IMR-90 (cell line): ENCODE measurements around the gene PTPN21. TPM values are rescaled to one million over a fixed set of nuclear protein-coding genes. Genes with fewer than 3 reads are reported as not detected.

Experiments
- ATAC-seq: fragments of 200-7000 bp; cut with Tn5 transposase; 2 replicates; pipeline ENCODE4 v1.9.1; 2020; ENCODE audit warnings: low read depth, mild to moderate bottlenecking, moderate library complexity
- BruUV-seq: library from RNA; stranded (reverse); fragments of 400-500 nt; replicated peaks from 2 replicates; lab custom pipeline; 2021; lab: Mats Ljungman, UMichigan
- CTCF ChIA-PET: fragments of 300-600 bp; formaldehyde crosslinking; extraction: SDS; loops from one replicate; lab custom pipeline; 2021; ENCODE audit warnings: antibody characterized with exemption; lab: Yijun Ruan, JAX
- POLR2A ChIA-PET: fragments of 300-600 bp; sonication (Branson Sonifier 250); formaldehyde crosslinking; loops from one replicate; lab custom pipeline; 2022; ENCODE audit warnings: antibody characterized with exemption; ENCODE audit not compliant: unreplicated experiment; lab: Charles Lee
- DNase-seq: peaks from one replicate; pipeline ENCODE4 v3.0.0; 2013
- H2AFZ ChIP-seq: replicated peaks from 2 replicates; pipeline ENCODE3; 2013; ENCODE audit warnings: low read length, mild to moderate bottlenecking; ENCODE audit not compliant: poor library complexity
- H2AK5ac ChIP-seq: 2 replicates; pipeline ENCODE4 v1.6.1; 2013; ENCODE audit warnings: low read depth, low read length, inconsistent platforms
- H2AK9ac ChIP-seq: replicated peaks from 2 replicates; pipeline ENCODE3; 2013; ENCODE audit warnings: mild to moderate bottlenecking, low read depth, low read length, moderate library complexity; ENCODE audit not compliant: poor library complexity
- H2BK120ac ChIP-seq: 2 replicates; pipeline ENCODE4 v1.6.1; 2013; ENCODE audit warnings: low read depth, low read length, inconsistent platforms
- H2BK15ac ChIP-seq: 3 replicates; pipeline ENCODE4 v1.6.1; 2013; ENCODE audit warnings: low read depth, low read length, inconsistent platforms
- H2BK20ac ChIP-seq: 2 replicates; pipeline ENCODE4 v1.6.1; 2013; ENCODE audit warnings: low read depth, mild to moderate bottlenecking, inconsistent platforms, low read length, moderate library complexity
- H2BK5ac ChIP-seq: 2 replicates; pipeline ENCODE4 v1.6.1; 2013; ENCODE audit warnings: mild to moderate bottlenecking, low read depth, low read length, inconsistent platforms; ENCODE audit not compliant: poor library complexity, severe bottlenecking
- H3K14ac ChIP-seq: replicated peaks from 2 replicates; pipeline ENCODE4 v1.6.1; 2013; ENCODE audit warnings: low read depth, low read length, inconsistent platforms
- H3K18ac ChIP-seq: 2 replicates; pipeline ENCODE4 v1.6.1; 2013; ENCODE audit warnings: low read depth, low read length, control low read depth
- H3K23ac ChIP-seq: 2 replicates; pipeline ENCODE4 v1.6.1; 2013; ENCODE audit warnings: low read depth, low read length, inconsistent platforms
- H3K27ac ChIP-seq: 2 replicates; pipeline ENCODE4 v1.5.1; 2013; ENCODE audit warnings: mild to moderate bottlenecking, control low read depth, low read length; ENCODE audit not compliant: insufficient read depth
- H3K27me3 ChIP-seq: 2 replicates; pipeline ENCODE4 v1.6.1; 2013; ENCODE audit warnings: low read length; ENCODE audit not compliant: control insufficient read depth, insufficient read depth
- H3K36me3 ChIP-seq: 2 replicates; pipeline ENCODE4 v1.6.1; 2013; ENCODE audit warnings: low read length, mixed read lengths; ENCODE audit not compliant: control insufficient read depth, insufficient read depth
- H3K4ac ChIP-seq: 2 replicates; pipeline ENCODE4 v1.6.1; 2013; ENCODE audit warnings: low read depth, low read length, inconsistent platforms
- H3K4me1 ChIP-seq: 2 replicates; pipeline ENCODE4 v1.6.1; 2013; ENCODE audit warnings: low read length, mixed read lengths; ENCODE audit not compliant: control insufficient read depth, insufficient read depth
- H3K4me2 ChIP-seq: 2 replicates; pipeline ENCODE4 v1.6.1; 2013; ENCODE audit warnings: low read depth, mild to moderate bottlenecking, control low read depth, low read length, moderate library complexity
- H3K4me3 ChIP-seq: 2 replicates; pipeline ENCODE4 v1.5.1; 2013; ENCODE audit warnings: low read depth, mild to moderate bottlenecking, control low read depth, low read length, moderate library complexity; ENCODE audit not compliant: insufficient read depth
- H3K56ac ChIP-seq: 2 replicates; pipeline ENCODE4 v1.6.1; 2013; ENCODE audit warnings: low read length, inconsistent platforms; ENCODE audit not compliant: insufficient read depth; ENCODE audit errors: extremely low read depth
- H3K79me1 ChIP-seq, 2 experiments: 2 replicates each; pipeline ENCODE4 v1.6.1; 2013; ENCODE audit warnings: low read length in 2 of 2, inconsistent platforms in 1 of 2, low read depth in 1 of 2
- H3K9ac ChIP-seq: 2 replicates; pipeline ENCODE4 v1.6.1; 2013; ENCODE audit warnings: low read depth, low read length, control low read depth
- H3K9me1 ChIP-seq: 2 replicates; pipeline ENCODE4 v1.6.1; 2013; ENCODE audit warnings: low read length, inconsistent platforms; ENCODE audit not compliant: insufficient read depth
- H3K9me3 ChIP-seq: 2 replicates; pipeline ENCODE4 v1.6.1; 2013; ENCODE audit warnings: low read length; ENCODE audit not compliant: control insufficient read depth, insufficient read depth
- H4K20me1 ChIP-seq: 2 replicates; pipeline ENCODE4 v1.6.1; 2013; ENCODE audit warnings: low read length, inconsistent platforms; ENCODE audit not compliant: insufficient read depth
- H4K5ac ChIP-seq: 2 replicates; pipeline ENCODE4 v1.6.1; 2013; ENCODE audit warnings: mild to moderate bottlenecking, low read depth, low read length, control low read depth
- H4K8ac ChIP-seq, 2 experiments: 2 replicates each; pipeline ENCODE4 v1.6.1; 2013; ENCODE audit warnings: low read depth in 2 of 2, low read length in 2 of 2, control low read depth in 1 of 2, inconsistent platforms in 1 of 2
- H4K91ac ChIP-seq: 2 replicates; pipeline ENCODE4 v1.6.1; 2013; ENCODE audit warnings: low read depth, low read length, inconsistent platforms; ENCODE audit not compliant: insufficient read depth
- CHD1 ChIP-seq: IDR thresholded peaks from 2 replicates; pipeline ENCODE4 v1.6.1; 2012; ENCODE audit warnings: low read depth, low read length, improper control_type of control experiment
- FOS ChIP-seq: fragments of 150-350 bp; IDR thresholded peaks from 2 replicates; pipeline ENCODE4 v1.6.1; 2016; ENCODE audit warnings: low read depth, low read length
- MAFK ChIP-seq: IDR thresholded peaks from 2 replicates; pipeline ENCODE4 v1.6.1; 2012; ENCODE audit warnings: low read depth, low read length, improper control_type of control experiment
- MXI1 ChIP-seq: IDR thresholded peaks from 2 replicates; pipeline ENCODE4 v1.6.1; 2012; ENCODE audit warnings: low read depth, mild to moderate bottlenecking, low read length, moderate library complexity, borderline replicate concordance
- NFE2L2 ChIP-seq: fragments of 150-350 bp; IDR thresholded peaks from 2 replicates; pipeline ENCODE4 v1.6.1; 2016; ENCODE audit warnings: low read depth, mild to moderate bottlenecking, low read length
- POLR2A ChIP-seq: IDR thresholded peaks from 2 replicates; pipeline ENCODE4 v1.6.1; 2012; ENCODE audit warnings: mild to moderate bottlenecking, low read depth, low read length
- RAD21 ChIP-seq: IDR thresholded peaks from 2 replicates; pipeline ENCODE4 v1.6.1; 2012; ENCODE audit warnings: low read length, improper control_type of control experiment
- RCOR1 ChIP-seq: IDR thresholded peaks from 2 replicates; pipeline ENCODE4 v1.6.1; 2012; ENCODE audit warnings: mild to moderate bottlenecking, low read length, improper control_type of control experiment; ENCODE audit not compliant: insufficient replicate concordance
- USF2 ChIP-seq: fragments of 150-350 bp; IDR thresholded peaks from 2 replicates; pipeline ENCODE4 v1.6.1; 2017; ENCODE audit warnings: mild to moderate bottlenecking, antibody characterized with exemption, low read length, low read depth
- WGBS, 2 experiments: methylation state at CpG; one replicate each; pipeline versions ENCODE4 v1.1.5 to v1.1.7; 2013; ENCODE audit warnings: missing lambda C conversion rate in 2 of 2; ENCODE audit not compliant: insufficient read length in 1 of 2; ENCODE audit errors: extremely low coverage in 2 of 2; 5-methylcytosine and 5-hydroxymethylcytosine counted together
- dilution Hi-C: fragments of 300-500 bp; cut with HindIII; formaldehyde crosslinking; loops from one replicate; pipeline ENCODE4 v1.14.3; 2018; ENCODE audit warnings: low sequenced_read_pairs; ENCODE audit not compliant: unreplicated experiment
- in situ Hi-C: fragments of 300-500 bp; cut with MboI; formaldehyde crosslinking; loops from 3 replicates; pipeline ENCODE4 v1.14.3; 2019; ENCODE audit warnings: low sequenced_read_pairs, inconsistent platforms, mixed read lengths
- intact Hi-C: fragments of 100-400 bp; cut with micrococcal nuclease; formaldehyde crosslinking; loops from 2 replicates; pipeline ENCODE4 v1.10.0; 2022
- polyA plus RNA-seq, 3 experiments: library from polyadenylated mRNA; depleted of rRNA; stranded (reverse); fragments of >200 nt; gene quantifications; 2 replicates each; pipeline ENCODE4 v1.2.3, GENCODE V29; 2012; ENCODE audit warnings: low replicate concordance in 1 of 3
- total RNA-seq: library from RNA; depleted of rRNA; stranded (reverse); fragments of >200 nt; gene quantifications from 2 replicates; pipeline ENCODE4 v1.2.3, GENCODE V29; 2012
- TF ChIP-seq, protein P1 (sequence below): fragments of 150-350 bp; IDR thresholded peaks from 2 replicates; pipeline ENCODE4 v1.6.1; 2016; ENCODE audit warnings: low read depth, mild to moderate bottlenecking, low read length, moderate library complexity, borderline replicate concordance
- TF ChIP-seq, protein P2 (sequence below): conservative IDR thresholded peaks from 2 replicates; pipeline ENCODE4 v1.5.1; 2012; ENCODE audit warnings: mild to moderate bottlenecking, low read depth, low read length, improper control_type of control experiment

PTPN21 gene
- total and polyA plus RNA-seq, 2 of the 4 experiments (the other 2 are of a cell fraction), result 10.4 to 10.7 TPM

DNA sequence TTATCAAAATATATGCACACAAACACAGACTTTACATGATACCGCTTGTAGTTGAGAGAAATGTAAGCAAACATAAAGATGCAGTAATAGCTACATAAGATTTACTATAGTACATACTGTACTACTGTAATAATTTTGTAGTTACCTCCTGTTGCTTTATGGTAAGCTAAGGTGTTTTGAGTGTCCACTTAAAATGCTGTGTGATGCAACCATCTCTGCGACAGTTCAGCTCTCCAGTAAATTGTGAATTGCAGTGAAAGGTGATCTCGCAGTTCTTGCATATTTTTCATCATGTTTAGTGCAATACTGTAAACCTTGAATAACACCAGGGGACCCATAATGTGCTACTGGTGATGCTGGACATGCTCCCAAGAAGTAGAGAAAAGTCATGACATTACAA lies 29.6 kb upstream of the PTPN21 start:
- no peak overlapping the region for H3K18ac ChIP-seq
- no CpG with 5 or more reads among the region's 3 CpGs for WGBS, 2 experiments
- in situ Hi-C loops (no loop called here), intact Hi-C loops (loop anchor here (10.0 kb wide), 1 partner anchor 430 kb away; no protein-coding TSS in a partner anchor), dilution Hi-C loops (no loop called here)
- H3K14ac ChIP-seq, result no peak overlapping the region
- no peak overlapping the region for H2BK20ac ChIP-seq
- no peak overlapping the region for H3K27ac ChIP-seq
- POLR2A ChIA-PET, result no interaction called here
- H3K79me1 ChIP-seq, result peaks cover 5 to 18% of the 10 kb centered on the region in 2 experiments; a peak in 3 of 4 replicates
- no peak overlapping the region for H3K4me2 ChIP-seq
- no peaks in the 10 kb centered on the region for H3K27me3 ChIP-seq
- H3K36me3 ChIP-seq, result peaks cover 24% of the 10 kb centered on the region
- CTCF ChIA-PET, result no interaction called here
- no peak overlapping the region for H2BK15ac ChIP-seq
- no peak overlapping the region for H2AFZ ChIP-seq
- H4K5ac ChIP-seq, result no peak overlapping the region
- H3K9me3 ChIP-seq, result no peaks in the 10 kb centered on the region
- no peaks in the 10 kb centered on the region for H4K20me1 ChIP-seq
- H3K4ac ChIP-seq, result no peak overlapping the region
- H3K9me1 ChIP-seq, result no peaks in the 10 kb centered on the region
- no peak overlapping the region for H2BK5ac ChIP-seq
- H2AK9ac ChIP-seq, result no peak overlapping the region
- H3K4me1 ChIP-seq, result no peaks in the 10 kb centered on the region
- no peak overlapping the region for H3K4me3 ChIP-seq
- no peak overlapping the region for H4K8ac ChIP-seq
- no peak overlapping the region for H3K56ac ChIP-seq
- H4K91ac ChIP-seq, result no peak overlapping the region
- BruUV-seq, result no TSS peak
- H3K23ac ChIP-seq, result no peak overlapping the region
- no peak overlapping the region for H3K9ac ChIP-seq
- TF ChIP-seq, protein P1, sequence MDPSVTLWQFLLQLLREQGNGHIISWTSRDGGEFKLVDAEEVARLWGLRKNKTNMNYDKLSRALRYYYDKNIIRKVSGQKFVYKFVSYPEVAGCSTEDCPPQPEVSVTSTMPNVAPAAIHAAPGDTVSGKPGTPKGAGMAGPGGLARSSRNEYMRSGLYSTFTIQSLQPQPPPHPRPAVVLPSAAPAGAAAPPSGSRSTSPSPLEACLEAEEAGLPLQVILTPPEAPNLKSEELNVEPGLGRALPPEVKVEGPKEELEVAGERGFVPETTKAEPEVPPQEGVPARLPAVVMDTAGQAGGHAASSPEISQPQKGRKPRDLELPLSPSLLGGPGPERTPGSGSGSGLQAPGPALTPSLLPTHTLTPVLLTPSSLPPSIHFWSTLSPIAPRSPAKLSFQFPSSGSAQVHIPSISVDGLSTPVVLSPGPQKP, result no peak
- TF ChIP-seq CHD1 (no peak), NFE2L2 (no peak), FOS (no peak), USF2 (no peak), POLR2A (no peak), MXI1 (no peak), MAFK (no peak), RCOR1 (no peak), RAD21 (no peak)
- TF ChIP-seq, protein P2, sequence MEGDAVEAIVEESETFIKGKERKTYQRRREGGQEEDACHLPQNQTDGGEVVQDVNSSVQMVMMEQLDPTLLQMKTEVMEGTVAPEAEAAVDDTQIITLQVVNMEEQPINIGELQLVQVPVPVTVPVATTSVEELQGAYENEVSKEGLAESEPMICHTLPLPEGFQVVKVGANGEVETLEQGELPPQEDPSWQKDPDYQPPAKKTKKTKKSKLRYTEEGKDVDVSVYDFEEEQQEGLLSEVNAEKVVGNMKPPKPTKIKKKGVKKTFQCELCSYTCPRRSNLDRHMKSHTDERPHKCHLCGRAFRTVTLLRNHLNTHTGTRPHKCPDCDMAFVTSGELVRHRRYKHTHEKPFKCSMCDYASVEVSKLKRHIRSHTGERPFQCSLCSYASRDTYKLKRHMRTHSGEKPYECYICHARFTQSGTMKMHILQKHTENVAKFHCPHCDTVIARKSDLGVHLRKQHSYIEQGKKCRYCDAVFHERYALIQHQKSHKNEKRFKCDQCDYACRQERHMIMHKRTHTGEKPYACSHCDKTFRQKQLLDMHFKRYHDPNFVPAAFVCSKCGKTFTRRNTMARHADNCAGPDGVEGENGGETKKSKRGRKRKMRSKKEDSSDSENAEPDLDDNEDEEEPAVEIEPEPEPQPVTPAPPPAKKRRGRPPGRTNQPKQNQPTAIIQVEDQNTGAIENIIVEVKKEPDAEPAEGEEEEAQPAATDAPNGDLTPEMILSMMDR, result no peak
- H2BK120ac ChIP-seq, result no peak overlapping the region
- DNase-seq (no peak), ATAC-seq (no peak)
- H2AK5ac ChIP-seq, result no peak overlapping the region
